ENCODE measurements around the gene HPDL.

DNA sequence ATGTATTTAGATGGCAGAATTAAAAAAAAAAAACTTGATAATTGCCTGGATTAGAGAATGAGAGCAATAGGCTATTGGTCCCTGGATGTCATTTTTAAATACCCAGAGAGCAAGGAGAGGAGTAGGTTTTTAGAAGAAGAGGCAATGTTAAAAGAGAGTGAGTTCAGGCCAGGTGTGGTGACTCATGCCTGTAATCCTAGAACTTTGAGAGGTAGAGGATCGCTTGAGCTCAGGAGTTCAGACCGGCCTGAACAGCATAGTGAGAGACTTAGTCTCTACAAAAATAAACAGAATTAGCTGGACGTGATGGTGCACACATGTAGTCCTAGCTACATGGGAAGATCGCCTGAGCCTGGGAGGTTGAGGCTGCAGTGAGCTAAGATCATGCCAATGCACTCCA lies 29.5 kb downstream of the HPDL start:
- TF ChIP-seq, protein P1, sequence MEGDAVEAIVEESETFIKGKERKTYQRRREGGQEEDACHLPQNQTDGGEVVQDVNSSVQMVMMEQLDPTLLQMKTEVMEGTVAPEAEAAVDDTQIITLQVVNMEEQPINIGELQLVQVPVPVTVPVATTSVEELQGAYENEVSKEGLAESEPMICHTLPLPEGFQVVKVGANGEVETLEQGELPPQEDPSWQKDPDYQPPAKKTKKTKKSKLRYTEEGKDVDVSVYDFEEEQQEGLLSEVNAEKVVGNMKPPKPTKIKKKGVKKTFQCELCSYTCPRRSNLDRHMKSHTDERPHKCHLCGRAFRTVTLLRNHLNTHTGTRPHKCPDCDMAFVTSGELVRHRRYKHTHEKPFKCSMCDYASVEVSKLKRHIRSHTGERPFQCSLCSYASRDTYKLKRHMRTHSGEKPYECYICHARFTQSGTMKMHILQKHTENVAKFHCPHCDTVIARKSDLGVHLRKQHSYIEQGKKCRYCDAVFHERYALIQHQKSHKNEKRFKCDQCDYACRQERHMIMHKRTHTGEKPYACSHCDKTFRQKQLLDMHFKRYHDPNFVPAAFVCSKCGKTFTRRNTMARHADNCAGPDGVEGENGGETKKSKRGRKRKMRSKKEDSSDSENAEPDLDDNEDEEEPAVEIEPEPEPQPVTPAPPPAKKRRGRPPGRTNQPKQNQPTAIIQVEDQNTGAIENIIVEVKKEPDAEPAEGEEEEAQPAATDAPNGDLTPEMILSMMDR (IDR thresholded peaks at IDR 0.05): no peak
- TF ChIP-seq EP300 (IDR thresholded peaks at IDR 0.05): no peak
- no peak for TF ChIP-seq POLR2A (IDR thresholded peaks at IDR 0.05)
